HG02588 (cell line): Measurements from ENCODE around the gene TSTD1.
"Not testable (repeated sequence)": the region's sequence is repeated elsewhere in the genome, so short reads cannot be mapped to it uniquely, and the experiment has no call there.

Source experiments
- ATAC-seq: cut with Tn5 transposase; IDR thresholded peaks from one replicate; pipeline ENCODE4 v1.9.1; 2021; ENCODE audit warnings: mild to moderate bottlenecking, moderate library complexity; ENCODE audit not compliant: unreplicated experiment

The TSTD1 gene

GRCh38 chr1:161009602-161010211 lies 29.1 kb downstream of the TSTD1 start:
- no peak for ATAC-seq

DNA sequence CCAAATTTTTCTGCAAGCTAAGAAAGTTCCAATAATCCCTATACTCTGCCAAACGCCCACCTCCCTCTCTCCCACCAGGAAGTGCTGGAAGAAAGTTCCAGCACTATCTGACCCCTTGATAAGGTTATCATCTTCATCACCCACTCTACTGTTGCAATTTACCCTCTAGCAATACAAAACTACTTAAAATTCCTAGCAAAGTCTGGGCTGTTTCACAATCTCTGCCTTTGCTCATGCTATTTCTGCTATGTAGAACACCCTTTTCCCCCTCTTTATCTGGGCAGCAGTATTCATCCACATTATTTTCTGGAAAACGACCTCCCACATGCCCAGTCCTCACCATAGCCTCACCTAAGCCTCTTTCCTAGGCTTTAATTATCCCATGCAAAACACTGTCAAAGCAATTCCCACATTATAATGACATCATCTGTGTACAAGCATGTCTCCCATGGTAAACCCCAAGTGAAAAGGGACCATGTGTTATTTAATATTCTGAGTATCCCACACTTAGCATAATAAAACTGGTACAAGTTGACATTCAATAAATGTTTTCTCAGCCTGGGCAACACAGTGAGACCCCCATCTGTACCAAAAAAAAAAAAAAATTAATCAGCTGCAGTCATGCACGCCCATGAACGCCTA lies 29.8 kb downstream of the TSTD1 start:
- no peak for ATAC-seq

DNA sequence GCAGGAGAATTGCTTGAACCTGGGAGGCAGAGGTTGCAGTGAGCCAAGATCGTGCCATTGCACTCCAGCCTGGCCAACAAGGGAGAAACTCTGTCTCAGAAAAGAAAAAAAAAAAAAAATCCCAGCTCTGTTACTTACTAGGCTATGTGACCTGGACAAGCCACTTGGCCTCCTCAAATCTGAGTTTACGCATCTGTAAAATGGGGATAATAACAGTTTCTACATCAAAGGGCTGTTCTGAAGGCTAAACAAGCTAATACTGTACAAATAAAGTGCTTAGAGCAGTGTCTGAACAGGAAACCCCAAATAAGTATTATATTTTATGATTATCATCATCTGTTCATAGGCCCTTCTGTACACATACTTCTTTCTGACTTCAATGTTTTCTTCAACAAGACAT lies 31.4 kb downstream of the TSTD1 start:
- ATAC-seq = no peak

- ATAC-seq = no peak
These were observed 32.2 kb downstream of the TSTD1 start for GRCh38 chr1:161006563-161006962.

DNA sequence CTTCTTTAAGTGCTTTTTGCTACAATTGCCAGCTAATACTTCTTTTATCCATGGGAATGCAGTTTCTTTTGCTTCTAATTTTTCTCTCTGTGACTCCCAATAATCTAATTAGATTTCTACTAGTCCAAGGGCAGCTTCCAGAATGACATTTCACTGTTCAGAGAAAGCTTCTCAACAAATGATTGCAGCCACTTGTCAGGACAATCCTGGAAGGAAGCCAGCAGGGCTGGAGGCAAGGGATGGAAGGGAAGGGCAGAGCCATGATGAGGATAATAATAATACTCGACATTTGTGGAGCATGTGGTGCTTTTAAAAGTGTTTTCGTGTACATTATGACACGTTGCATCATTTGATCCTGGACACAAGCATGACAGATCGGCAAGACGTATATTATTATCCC lies 37.2 kb downstream of the TSTD1 start:
- no peak for ATAC-seq

GRCh38 chr1:161000736-161001480 lies 37.9 kb downstream of the TSTD1 start:
- no peak for ATAC-seq

DNA sequence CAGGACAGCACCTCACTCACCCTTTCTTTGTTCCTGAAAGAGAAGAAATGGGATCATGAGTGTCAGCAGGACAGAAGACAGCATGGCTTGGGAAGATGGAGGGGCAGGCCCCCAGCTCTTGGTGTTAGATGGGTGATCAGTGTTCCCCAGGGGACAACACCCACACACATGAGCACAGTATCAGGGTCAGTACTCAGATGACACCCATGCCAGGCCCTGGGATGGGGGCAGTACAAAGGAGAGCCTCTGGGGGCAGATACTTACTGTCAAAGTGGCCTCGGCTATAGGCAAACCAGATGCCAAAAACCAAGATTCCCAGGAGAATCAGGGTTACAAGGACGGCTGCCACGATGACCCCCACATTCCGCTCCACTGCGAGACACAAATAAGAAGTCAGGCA lies 39.4 kb downstream of the TSTD1 start:
- no peak for ATAC-seq

- no peak for ATAC-seq
These were observed 41.3 kb downstream of the TSTD1 start for GRCh38 chr1:160997323-160998038.

DNA sequence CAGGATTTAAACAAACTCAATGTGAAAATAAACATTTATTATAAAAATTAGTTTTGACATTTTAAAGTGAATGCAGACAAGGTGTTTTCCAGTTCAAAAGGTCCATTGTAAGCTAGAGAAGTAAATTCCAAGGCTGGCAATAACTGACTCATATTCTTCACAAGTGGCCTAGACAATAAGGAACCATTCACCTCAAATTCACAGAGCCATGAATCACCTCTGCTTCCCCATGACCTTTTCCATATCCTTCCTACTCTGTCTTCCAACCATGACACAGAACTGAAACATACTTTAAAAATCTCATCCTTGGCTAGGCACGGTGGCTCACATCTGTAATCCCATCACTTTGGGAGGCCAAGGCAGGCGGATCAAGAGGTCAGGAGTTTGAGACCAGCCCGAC lies 42.6 kb downstream of the TSTD1 start:
- ATAC-seq = no peak

DNA sequence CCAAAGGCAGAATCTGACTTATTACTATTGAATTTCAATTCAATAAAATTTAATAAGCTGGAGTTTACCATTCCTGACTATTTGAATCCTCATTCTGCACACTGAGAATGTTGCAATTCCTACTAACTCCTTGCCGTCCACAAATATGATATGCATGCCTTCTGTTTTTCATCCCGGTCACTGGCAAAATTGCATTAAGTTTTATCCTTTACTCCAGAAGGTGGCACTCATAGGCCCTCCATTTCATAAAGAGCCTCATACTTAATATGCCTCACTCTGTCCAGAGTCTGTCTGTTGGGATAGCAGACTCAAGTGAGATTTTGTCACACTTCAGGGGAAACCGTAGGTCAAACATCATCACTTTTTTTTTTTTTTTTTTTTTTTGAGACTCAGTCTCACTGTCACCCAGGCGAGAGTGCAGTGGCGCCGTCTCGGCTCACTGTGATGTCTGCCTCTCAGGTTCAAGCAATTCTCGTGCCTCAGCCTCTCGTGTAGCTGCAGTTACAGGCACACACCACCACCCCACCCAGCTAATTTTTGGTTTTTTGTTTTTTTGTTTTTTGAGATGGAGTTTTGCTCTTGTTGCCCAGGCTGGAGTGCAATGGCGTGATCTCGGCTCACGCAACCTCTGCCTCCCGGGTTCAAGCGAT lies 45.1 kb downstream of the TSTD1 start:
- ATAC-seq = no peak

DNA sequence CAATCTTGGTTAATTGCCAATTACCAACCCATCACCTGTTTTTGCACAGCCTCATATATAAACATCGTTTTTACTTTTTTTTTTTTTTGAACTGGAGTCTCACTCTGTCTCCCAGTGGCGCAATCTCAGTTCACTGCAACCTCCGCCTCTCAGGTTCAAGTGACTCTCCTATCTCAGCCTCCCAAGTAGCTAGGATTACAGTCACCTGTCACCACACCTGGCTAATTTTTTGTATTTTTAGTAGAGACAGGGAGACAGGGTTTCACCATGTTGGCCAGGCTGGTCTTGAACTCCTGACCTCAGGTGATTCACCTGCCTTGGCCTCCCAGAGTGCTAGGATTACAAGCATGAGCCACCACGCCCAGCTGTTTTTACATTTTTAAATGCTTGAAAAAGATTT lies 46.7 kb downstream of the TSTD1 start:
- ATAC-seq = not testable (repeated sequence)
